ENCODE results near the gene CSTPP1. TPM values are rescaled to one million over a fixed set of nuclear protein-coding genes. Genes with fewer than 3 reads are reported as not detected.

The CSTPP1 gene
- total RNA-seq, 4 donors from 2014 or later: 47.5 to 87.6 (median 57.7) TPM

- no peak overlapping the region for H3K4me3 ChIP-seq (ENCODE audit: low read depth, poor library complexity, severe bottlenecking)
- intact Hi-C loops (cut with DNase I; ENCODE audit: low total_unique reads): no loop called here
- no peak for DNase-seq (ENCODE audit: low spot score in 2 of 2)
- no peak for TF ChIP-seq POLR2A (IDR thresholded peaks at IDR 0.05)
- TF ChIP-seq CTCF (IDR thresholded peaks at IDR 0.05): no peak
- WGBS, 2 donors: 90 to 92% methylated on average over 2 of the region's 2 CpGs
Observed at GRCh38 chr11:46972821-46973220, 36.3 kb downstream of the CSTPP1 start.

DNA sequence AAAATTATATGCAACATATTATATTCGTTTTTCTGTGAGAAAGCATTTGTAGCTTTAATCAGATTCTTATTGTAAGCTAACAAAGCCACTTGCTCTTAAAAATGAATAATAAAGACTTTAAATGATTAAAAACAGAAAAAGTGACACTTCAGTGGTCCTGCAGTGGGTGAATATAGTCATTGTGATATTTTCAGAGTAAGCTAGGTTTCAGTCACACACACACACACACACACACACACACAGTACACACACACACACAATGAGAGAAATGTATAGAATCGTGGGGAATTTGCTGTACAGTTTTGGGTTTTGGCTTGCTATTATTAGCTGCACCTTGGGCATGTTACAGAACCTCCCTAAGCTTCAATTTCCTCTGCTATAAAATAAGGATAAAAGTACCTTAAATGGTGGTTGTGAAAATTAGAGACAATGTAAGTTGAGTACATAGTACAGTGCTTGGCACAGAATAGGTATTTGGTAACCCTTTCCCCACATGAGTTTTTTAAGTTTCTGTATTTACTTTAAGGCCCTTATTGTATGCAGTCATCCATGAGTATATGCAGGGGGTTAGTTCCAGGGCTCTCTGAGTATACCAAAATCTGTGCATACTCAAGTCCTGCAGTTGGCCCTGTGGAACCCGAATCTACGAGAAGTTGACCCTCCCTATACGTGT is 39.8 kb downstream of the CSTPP1 start:
- intact Hi-C loops (cut with DNase I; ENCODE audit: low total_unique reads): no loop called here
- WGBS, 2 donors: 78 to 82% methylated on average over 5 of the region's 5 CpGs
- H3K4me3 ChIP-seq (ENCODE audit: low read depth, poor library complexity, severe bottlenecking): no peak overlapping the region
- no peak for DNase-seq (ENCODE audit: low spot score in 2 of 2)
- TF ChIP-seq CTCF (IDR thresholded peaks at IDR 0.05) (no peak), POLR2A (IDR thresholded peaks at IDR 0.05) (no peak)

GRCh38 chr11:46977038-46977813 is 40.7 kb downstream of the CSTPP1 start:
- no peak overlapping the region for H3K4me3 ChIP-seq (ENCODE audit: low read depth, poor library complexity, severe bottlenecking)
- no peak for TF ChIP-seq POLR2A (IDR thresholded peaks at IDR 0.05)
- WGBS, 2 donors: 69 to 78% methylated on average over 7 of the region's 7 CpGs
- intact Hi-C loops (cut with DNase I; ENCODE audit: low total_unique reads): no loop called here
- no peak for DNase-seq (ENCODE audit: low spot score in 2 of 2)

- no peak for DNase-seq (ENCODE audit: low spot score in 2 of 2)
- no peak overlapping the region for H3K4me3 ChIP-seq (ENCODE audit: low read depth, poor library complexity, severe bottlenecking)
- no peak for TF ChIP-seq POLR2A (IDR thresholded peaks at IDR 0.05)
- TF ChIP-seq CTCF (IDR thresholded peaks at IDR 0.05): no peak
- WGBS, 2 donors: 65 to 70% methylated on average over 1 of the region's 1 CpG
- intact Hi-C loops (cut with DNase I; ENCODE audit: low total_unique reads): no loop called here
Observed at GRCh38 chr11:46978005-46978491, 41.5 kb downstream of the CSTPP1 start.

DNA sequence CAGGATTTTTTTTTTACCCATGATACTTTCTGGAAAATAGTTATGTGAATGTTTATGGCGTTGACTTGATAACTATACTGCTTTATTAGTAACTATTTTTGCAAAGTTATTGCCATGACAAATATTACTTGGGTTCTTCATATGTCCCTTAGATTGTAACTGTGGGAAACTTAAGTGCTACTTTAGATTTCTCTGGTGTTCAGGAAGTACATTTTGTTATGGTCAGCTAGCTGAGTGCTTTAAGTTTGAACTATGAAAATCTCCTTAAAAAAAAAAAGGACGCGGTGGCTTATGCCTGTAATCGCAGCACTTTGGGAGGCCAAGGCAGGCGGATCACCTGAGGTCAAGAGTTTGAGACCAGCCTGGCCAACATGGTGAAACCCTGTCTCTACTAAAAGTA is 42.8 kb downstream of the CSTPP1 start:
- WGBS, 2 donors: 77 to 94% methylated on average over 5 of the region's 5 CpGs
- TF ChIP-seq POLR2A (IDR thresholded peaks at IDR 0.05) (no peak), CTCF (IDR thresholded peaks at IDR 0.05) (no peak)
- no peak for DNase-seq (ENCODE audit: low spot score in 2 of 2)
- H3K4me3 ChIP-seq (ENCODE audit: low read depth, poor library complexity, severe bottlenecking): no peak overlapping the region
- intact Hi-C loops (cut with DNase I; ENCODE audit: low total_unique reads): no loop called here

DNA sequence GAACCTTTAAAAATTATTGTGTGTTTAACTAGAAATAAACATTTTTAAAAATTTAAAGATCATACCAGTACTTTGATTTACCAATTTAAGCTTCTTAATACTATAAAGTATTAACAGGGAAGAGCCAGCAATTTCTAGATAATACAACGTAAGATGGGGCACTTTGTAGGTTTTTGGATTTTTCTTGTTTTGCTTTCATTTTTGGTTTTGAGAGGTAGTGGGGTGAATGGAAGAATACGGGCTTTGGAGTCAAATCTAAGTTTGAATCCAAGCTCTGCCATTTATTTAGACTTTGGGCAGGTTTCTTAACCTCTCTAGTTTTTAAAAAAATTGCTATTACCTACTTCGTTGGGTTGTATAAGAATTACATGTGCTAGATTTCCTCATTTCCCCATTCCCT is 44.9 kb downstream of the CSTPP1 start:
- H3K4me3 ChIP-seq (ENCODE audit: low read depth, poor library complexity, severe bottlenecking): no peak overlapping the region
- intact Hi-C loops (cut with DNase I; ENCODE audit: low total_unique reads): no loop called here
- WGBS, 2 donors: 90 to 93% methylated on average over 3 of the region's 3 CpGs
- no peak for DNase-seq (ENCODE audit: low spot score in 2 of 2)
- TF ChIP-seq POLR2A (IDR thresholded peaks at IDR 0.05): no peak
- TF ChIP-seq CTCF (IDR thresholded peaks at IDR 0.05): no peak

Measured in lower leg skin (tissue), 4 donors.